ENCODE data around the gene GAMT.

DNA sequence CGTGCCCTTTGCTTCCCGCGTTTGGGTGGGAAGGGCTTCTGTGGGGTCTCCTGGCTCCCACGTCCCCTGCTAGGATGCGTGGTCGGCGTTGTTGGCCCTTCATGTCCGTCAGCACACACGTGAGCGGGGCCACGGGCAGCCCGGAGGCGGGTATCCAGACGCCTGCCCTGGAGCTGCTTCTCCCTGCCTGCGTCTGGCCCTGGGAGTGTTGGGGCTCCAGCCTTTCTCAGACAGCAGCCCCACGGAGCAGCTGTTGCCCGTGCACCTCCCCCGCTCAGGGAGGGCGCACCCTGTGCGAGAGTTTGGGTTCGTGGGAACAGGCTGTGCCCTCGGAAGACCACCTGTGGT lies 20.6 kb upstream of the GAMT start:
- TF ChIP-seq POLR2A (IDR thresholded peaks at IDR 0.05), result no peak
- TF ChIP-seq, protein P1, sequence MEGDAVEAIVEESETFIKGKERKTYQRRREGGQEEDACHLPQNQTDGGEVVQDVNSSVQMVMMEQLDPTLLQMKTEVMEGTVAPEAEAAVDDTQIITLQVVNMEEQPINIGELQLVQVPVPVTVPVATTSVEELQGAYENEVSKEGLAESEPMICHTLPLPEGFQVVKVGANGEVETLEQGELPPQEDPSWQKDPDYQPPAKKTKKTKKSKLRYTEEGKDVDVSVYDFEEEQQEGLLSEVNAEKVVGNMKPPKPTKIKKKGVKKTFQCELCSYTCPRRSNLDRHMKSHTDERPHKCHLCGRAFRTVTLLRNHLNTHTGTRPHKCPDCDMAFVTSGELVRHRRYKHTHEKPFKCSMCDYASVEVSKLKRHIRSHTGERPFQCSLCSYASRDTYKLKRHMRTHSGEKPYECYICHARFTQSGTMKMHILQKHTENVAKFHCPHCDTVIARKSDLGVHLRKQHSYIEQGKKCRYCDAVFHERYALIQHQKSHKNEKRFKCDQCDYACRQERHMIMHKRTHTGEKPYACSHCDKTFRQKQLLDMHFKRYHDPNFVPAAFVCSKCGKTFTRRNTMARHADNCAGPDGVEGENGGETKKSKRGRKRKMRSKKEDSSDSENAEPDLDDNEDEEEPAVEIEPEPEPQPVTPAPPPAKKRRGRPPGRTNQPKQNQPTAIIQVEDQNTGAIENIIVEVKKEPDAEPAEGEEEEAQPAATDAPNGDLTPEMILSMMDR (IDR thresholded peaks at IDR 0.05), result no peak
